ENCODE results near the gene ADAT3.

Gene ADAT3

GRCh38 chr19:1863328-1863637 is 41.9 kb upstream of the ADAT3 start, which contains the start of gene KLF16:
Gene KLF16 (minus strand): TSS chr19:1863579. CDS start chr19:1863497, 82 bp downstream.
- H3K4me3 ChIP-seq (ENCODE audit: low read length), result peak within 1 kb of the TSS; percentile 76
- TF ChIP-seq CTCF (conservative IDR thresholded peaks at IDR 0.05; ENCODE audit: low read depth, low read length), result no peak
- DNase-seq (ENCODE audit: low read depth), result no peak

GRCh38 chr19:1863638-1864479 is 41.3 kb upstream of the ADAT3 start:
- no peak for TF ChIP-seq CTCF (conservative IDR thresholded peaks at IDR 0.05; ENCODE audit: low read depth, low read length)
- peak; percentile 58 for DNase-seq (ENCODE audit: low read depth)
- H3K4me3 ChIP-seq (ENCODE audit: low read length), result peak overlapping the region; percentile 68

GRCh38 chr19:1864480-1865171 is 40.6 kb upstream of the ADAT3 start:
- TF ChIP-seq CTCF (conservative IDR thresholded peaks at IDR 0.05; ENCODE audit: low read depth, low read length), result peak; percentile 67
- DNase-seq (ENCODE audit: low read depth), result no peak

GRCh38 chr19:1865172-1866010 is 39.8 kb upstream of the ADAT3 start:
- H3K4me3 ChIP-seq (ENCODE audit: low read length), result peak overlapping the region; percentile 32
- DNase-seq (ENCODE audit: low read depth), result no peak
- TF ChIP-seq CTCF (conservative IDR thresholded peaks at IDR 0.05; ENCODE audit: low read depth, low read length), result no peak

More at GRCh38 chr19:1864480-1865171, 40.6 kb upstream of the ADAT3 start:
- H3K4me3 ChIP-seq (ENCODE audit: low read length), result peak overlapping the region; percentile 68

GRCh38 chr19:1866693-1867348 is 38.4 kb upstream of the ADAT3 start:
- H3K4me3 ChIP-seq (ENCODE audit: low read length), result no peak overlapping the region
- no peak for TF ChIP-seq CTCF (conservative IDR thresholded peaks at IDR 0.05; ENCODE audit: low read depth, low read length)
- DNase-seq (ENCODE audit: low read depth), result no peak

GRCh38 chr19:1867349-1867724 is 37.9 kb upstream of the ADAT3 start:
- no peak for DNase-seq (ENCODE audit: low read depth)
- H3K4me3 ChIP-seq (ENCODE audit: low read length), result no peak overlapping the region
- TF ChIP-seq CTCF (conservative IDR thresholded peaks at IDR 0.05; ENCODE audit: low read depth, low read length), result no peak

Measured in retinal pigment epithelial cell (primary cell).